Stimulated activated CD4-positive, alpha-beta T cell treated with anti-CD3 and anti-CD28 coated beads, Interleukin-2, amount 100 ng/mL, for 4 hours (primary cell): ENCODE data around the gene CHRNG.
"Not testable (repeated sequence)": the region's sequence is repeated elsewhere in the genome, so short reads cannot be mapped to it uniquely, and the experiment has no call there.

ENCODE experiments used
- DNase-seq: peaks from one replicate; pipeline ENCODE4 v3.0.0-alpha.2; 2020; ENCODE audit warnings: low read depth

The CHRNG gene

DNA sequence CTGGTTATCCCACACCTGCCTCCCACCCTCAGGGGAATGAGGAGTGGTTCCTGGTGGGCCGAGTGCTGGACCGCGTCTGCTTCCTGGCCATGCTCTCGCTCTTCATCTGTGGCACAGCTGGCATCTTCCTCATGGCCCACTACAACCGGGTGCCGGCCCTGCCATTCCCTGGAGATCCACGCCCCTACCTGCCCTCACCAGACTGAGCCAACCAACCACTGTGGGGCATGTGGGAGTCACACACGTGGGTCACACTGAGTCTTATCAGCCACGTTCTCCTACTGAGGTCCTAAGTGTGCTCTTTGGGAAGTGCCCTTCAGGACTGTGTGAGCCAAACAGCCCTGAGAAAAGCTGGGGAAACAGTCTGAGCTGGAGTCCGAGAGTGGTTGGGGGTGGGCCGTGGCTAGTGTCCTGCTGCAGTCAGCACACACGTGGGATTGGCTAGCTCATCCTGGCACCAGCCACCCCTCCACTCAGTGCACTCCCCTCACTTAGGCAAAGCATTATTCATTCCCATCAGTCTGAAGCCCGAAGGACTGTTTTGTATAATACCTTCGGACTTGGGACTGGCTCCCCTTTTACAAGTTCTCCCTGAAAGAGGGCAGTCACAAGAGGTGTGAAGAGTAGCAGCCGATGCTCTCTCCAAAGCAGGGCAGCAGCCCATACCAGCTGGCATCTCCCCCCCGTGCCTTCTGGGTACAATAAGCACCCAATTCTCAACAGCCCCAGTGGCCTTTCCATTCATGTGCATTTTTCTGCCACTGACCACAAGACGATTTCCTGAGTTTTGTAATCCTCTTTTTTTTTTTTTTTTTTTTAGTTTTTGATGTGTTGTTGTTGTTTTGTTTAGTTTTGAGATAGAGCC, 6.3 kb downstream of the CHRNG start:
- DNase-seq, result no peak

DNA sequence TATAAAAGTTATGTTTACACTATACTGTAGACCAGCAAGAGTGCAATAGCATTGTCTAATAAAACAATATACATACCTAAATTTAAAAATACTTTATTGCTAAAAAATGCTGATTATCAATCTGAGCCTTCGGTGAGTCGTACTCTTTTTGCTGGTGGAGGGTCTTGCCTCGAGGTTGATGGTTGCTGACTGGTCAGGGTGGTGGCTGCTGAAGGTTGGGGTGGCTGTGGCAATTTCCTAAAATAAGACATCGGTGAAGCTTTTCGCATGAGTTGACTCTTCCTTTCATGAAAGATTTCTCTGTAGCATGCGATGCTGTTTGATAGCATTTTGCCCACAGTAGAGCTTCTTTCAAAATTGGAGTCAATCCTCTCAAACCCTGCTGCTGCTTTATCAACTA, 8.5 kb downstream of the CHRNG start:
- DNase-seq, result no peak

DNA sequence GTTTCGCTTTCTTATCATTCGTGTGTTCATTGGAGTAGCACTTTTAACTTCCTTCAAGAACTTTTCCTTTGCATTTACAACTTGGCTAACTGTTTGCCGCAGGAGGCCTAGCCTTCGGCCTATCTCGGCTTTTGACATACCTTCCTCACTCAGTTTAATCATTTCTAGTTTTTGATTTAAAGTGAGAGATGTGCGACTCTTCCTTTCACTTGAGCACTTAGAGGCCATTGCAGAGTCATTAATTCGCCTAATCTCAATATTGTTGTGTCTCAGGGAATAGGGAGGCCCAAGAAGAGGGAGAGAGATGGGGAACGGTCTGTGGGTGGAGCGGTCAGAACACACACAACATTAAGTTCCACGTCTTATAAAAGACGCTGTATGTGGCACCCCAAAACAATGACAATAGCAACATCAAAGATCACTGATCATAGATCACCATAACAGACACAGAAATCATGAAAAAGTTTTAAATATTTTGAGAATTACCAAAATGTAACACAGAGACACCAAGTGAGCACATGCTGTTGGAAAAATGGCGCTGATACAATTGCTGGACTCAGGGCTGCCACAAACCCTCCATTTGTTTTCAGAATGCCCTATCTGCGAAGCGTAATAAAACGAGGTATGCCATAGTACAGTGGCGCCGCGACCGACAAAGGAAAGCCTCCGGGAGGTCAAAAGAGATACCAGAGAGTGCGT, 10.3 kb downstream of the CHRNG start:
- DNase-seq, result no peak

DNA sequence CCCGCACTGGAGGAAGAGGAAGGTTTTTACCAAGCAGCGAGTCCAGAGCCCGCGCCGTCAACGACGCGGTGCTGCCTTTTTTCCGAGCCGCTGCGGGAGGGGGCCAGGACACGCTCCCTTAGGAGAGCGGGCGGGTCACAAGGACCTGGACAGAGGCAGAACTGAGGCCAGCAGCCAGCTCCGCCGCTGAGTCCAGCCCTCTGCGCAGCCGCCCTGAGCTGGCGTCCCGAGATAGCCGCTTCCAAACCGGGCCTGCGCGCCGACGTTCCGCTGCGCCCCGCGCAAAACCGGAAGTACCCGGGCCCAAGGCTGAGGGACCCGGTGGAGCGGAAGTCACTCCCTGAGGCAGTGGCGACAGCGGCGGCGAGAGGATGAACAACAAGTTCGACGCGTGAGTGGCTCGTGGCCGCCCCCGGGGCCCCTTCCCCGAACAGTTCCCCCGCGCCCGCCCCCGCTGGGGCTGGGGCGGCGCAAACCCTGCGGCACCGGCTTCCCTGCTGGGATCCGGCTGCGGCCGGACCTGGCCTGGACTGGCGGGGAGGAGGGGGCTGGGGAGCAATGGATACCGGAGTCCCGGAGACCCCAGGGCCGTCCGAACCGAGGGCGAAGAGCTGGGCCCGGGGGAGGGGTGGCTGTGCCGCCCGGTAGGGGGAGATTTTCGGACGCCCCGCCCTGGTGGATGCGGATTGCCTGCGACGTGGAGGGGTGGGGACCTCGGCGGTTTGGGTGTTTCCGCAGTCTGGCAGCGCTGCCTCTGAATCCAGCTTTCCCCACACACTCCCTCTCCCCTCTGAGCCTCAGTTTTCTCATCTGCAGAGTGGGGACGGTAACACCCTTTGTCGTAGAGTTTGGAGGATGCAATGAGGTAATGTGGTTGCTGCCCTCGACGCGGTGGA, 11.1 kb downstream of the CHRNG start, which contains the start of the genes EIF4E2 and TIGD1:
TSS of gene EIF4E2 (plus strand) at position 336 of the 896 bp plus-strand sequence. CDS start at position 372, 36 bp downstream.
TSS of gene TIGD1 (minus strand) at position 204 of the 896 bp plus-strand sequence. CDS start 675 bp downstream, outside the sequence.
- peak; percentile 89 for DNase-seq

DNA sequence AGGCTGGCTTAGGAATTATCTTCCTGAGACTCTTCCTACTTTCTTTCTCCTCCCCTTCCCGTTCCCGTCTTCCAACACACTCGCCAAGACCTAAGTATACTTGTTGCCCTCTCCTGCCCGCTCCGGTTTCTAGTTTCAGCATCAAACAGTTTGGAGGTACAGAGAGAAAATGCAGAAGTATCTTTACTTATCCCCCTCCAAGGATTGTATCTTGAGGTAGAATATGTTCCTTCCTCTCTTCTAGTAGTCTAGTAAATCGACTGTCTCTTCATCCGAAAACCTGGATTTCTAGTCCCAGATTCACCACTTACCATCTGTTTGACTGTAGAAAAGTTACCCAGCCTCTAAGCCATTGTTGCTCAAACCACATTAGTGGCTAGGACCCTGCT, 11.8 kb downstream of the CHRNG start:
- DNase-seq, result no peak

DNA sequence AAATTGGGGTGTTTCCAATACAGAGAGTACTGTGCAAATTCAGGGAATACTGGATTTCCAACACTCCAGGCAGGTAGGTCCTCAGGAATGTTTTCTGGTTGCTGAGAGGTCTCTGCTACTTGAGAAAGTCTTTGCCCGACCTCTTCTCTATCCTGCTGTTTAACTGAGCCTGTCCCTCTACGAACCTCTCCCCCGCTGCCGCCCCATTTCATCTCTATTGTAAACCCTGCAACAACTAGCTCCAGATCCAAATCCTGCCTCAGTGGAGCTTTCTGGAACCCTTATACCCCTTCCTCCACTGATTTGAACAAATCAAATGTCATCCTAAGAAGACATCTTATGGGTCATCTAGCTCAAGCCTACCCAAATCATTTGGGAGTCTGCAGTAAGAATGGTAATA, 12.3 kb downstream of the CHRNG start:
- no peak for DNase-seq

DNA sequence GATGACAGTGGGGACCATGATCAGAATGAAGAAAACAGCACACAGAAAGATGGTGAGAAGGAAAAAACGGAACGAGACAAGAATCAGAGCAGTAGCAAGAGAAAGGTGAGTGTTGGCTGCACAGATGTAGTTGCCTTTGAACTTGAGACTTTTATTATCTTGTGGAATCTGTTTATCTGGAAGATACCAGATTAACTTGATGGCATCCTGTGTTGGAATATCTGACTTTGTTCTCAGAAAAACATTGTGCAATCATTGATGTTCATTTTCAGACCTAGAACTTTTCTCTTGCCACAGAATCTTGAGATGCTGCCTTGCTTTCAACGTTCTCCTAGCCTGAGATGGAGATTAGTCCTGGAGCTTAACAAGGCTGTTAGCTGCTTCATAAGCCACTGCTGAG, 16.9 kb downstream of the CHRNG start:
- DNase-seq, result no peak

DNA sequence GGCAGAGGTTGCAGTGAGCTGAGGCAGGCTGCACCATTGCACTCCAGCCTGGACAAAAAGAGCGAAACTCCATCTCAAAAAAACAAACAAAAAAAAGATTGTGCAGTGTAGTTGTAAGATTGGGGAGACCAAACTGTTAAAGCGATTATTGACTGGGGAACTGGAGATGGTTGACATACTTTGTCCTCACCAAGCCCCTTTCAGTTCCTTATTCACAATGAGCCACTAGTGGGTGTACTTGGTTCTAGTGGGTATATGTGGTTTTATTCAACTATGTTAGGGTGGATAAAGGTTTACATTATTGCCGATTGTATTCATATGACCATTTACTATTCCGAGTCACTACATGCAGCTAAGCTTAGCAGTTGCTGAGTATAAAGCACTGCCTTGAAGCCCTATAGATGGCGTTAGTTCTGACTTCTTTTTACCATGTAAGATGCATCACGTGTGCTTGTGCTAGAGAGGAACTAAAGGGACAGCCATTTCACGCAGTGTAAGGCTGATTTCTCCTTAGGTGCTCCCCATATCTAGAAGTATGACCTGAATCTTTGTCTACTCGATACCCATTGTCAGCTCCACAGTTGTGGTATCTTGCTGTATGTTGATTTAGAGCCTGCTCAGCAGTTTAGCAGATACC, 23.1 kb downstream of the CHRNG start:
- DNase-seq, result no peak

DNA sequence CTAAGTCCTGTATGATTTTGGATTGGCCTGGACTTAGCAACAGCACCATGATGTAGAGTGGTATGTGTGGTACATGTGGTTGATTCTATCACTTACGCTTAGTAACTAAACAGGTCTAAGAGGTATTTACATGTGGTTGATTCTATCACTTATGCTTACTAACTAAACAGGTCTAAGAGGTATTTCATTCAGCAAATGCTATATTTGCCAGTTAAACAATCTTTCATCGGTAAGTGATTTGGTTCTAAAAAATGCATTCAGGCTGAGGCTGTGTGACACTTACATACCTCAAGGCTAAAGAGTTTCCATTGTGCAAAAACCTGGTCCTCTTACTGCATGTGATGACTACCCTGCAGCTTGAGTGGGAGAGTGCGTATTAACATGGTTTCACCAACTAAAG, 24.1 kb downstream of the CHRNG start:
- DNase-seq, result no peak

DNA sequence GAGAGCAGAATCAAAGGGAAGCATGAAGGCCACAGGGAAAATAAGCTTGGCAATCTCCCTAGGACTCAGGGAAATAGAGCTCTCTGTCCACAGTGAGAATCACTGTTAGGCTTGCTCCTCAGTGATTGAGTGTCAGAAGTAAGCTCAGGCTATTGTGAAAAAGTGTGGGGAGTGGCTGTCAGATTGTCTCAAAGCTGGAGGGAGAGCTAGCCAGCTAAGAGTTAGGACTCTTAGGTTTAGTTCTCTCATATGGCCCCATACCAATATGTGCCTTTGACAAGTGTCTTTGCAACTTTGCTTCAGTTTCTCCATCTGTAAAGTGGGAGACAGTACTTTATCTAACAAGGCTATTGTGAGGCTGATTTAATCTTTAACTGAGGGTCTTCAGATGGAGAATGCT, 28.2 kb downstream of the CHRNG start:
- no peak for DNase-seq

DNA sequence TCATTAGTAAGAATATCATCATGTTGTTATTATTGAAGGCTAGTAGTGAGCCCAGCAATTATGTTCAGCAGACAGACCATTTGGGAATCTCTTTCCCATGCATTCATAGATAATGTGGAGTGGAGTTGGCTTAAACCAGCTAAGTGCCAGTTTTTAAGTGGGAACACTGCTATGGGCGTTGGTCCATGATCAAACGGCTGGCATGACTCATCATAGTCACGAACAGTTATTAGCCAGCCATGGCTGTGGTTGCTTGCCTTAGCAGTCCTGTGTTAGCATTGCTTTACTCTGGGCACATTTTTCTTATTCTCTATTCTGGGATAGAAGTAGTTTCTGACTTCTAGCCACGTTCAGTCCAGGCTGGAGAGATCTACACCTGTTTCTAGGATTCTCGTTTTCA, 28.7 kb downstream of the CHRNG start:
- no peak for DNase-seq

DNA sequence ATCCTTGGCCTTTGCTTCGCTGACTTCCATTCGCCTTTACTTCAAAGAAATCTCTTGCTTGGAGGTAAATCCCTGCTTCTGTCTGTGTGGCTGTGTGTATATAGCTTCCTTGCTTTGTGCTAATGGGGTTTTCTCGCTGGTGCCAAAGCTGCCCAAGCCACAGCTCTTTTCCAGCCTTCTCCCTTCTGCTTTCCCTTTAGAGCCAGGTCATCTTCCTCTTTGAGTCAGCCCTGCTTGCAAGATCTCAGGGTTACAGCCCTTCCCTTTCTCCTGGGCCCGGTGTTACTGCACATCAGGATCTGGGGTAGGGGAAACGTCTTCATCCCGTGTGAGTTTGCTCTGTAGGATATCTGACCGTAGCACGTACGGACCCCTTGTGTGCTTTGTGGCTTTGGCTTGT, 30.0 kb downstream of the CHRNG start:
- no peak for DNase-seq

DNA sequence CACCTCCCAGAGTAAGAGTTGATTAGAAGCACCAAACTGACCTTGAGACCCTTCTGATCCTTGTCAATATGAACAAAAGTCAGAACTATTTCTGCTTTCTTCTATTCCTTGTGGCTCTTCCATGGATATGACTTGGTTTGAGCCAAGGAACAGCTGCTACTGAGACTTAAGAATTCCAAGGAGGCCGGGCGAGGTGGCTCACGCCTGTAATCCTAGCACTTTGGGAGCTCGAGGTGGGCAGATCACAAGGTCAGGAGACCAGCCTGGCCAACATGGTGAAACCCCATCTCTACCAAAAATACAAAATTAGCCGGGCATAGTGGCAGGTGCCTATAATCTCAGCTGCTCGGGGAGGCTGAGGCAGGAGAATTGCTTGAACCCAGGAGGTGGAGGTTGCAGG, 31.0 kb downstream of the CHRNG start:
- DNase-seq, result not testable (repeated sequence)

DNA sequence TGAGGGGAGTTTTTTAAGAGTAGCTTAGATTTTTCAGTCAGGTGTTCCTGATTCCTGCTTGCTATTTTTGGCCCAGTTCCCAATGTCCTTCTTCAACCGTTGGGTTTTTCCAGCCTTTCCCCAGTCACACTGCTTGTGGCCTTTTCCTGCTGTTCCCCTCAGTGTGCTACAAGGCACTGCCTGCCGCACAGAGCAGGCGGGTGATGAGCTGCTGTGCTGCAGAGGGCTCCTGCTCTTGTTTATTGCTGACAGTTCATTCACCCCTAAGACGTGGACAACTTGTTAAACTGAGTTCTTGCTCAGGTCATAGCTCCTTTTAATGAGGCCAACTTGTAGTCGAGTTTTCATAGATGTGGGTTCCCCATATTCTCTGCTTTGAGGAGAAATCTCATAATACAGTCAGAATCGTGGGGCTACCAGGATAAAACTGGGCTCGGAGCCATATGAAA, 31.6 kb downstream of the CHRNG start:
- no peak for DNase-seq

DNA sequence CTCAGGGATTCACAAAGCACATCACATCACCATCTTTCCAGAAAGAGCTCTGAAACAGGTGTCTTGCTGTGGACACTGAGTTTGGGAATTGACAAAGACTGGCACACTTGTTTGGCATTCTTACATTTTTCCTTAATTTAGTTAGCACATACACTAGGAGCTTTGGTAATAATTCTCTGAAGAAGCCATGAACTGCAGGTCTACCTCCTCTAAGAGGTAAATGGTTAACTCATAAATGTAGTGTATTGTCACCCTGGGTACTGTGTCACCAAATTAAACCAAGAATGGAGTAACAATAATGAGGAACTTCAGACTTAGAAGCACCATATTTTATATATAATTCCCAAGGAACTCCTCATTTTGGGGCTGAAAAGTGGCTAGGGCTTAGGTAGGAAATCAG, 33.5 kb downstream of the CHRNG start:
- DNase-seq, result no peak

DNA sequence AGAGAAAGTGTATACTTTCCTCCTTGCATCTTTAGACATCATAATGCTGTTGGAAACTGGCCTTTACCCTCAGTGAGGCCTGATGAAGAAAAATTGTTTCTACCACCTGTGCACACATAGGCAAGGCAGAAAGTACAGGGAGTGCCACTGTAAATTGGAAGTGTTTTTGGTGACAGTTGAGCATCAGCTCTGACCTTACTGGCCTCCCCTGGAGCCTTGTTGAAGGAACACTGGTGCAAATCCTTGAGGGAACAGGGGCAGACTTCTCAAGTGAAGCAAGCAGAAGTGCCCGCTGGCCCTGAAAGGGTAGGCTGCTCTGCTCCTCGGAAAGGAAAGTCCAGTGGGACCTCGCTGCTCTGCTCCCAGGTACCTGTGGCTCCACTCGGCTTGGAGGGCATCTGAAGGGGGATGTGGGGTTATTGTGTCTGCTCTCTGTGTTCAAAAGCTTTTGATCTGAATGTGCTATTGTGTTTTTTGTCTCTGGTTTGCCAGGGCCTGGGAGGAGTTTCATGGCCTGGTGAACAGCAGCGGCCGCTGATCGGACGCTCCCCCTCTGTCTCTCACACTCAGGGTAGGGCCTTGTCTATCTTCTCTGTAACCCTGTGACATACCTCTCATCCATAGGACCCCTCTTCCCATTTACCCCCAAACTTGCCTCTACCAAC, 34.4 kb downstream of the CHRNG start:
- DNase-seq, result no peak

DNA sequence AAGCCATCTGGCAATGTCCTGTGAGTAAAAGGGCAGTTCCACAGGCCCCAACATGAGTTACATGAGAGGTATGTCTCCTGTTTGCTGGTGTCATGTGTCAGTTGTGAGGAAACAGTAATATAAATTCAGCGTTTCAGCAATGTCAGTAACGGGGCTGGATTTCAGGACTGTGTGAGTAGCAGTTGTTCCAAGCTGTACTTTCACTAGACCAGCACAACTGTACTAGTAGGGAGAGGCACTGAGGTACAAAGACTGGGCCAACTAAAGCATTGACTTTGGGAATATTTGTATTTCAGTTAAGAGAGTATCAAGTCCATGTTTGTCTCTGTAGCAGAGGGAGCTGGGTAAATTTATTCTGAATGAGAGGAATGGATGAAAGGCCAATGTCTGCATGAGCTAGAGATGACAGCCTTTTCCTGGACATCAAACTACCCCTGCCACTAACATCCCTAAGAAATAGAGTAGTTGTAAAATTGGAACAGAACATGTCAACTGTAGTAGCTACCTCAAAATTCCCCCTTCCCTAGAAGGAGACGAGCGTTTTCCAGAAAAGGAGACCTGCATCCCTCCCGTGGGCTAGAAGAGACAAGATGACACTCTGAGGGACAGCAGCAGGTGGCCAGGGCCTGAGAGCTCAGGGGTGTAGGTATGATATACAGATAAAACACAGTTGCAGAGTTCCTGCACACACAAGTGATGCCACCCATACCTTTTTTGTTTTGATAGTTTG, 35.3 kb downstream of the CHRNG start:
- no peak for DNase-seq

DNA sequence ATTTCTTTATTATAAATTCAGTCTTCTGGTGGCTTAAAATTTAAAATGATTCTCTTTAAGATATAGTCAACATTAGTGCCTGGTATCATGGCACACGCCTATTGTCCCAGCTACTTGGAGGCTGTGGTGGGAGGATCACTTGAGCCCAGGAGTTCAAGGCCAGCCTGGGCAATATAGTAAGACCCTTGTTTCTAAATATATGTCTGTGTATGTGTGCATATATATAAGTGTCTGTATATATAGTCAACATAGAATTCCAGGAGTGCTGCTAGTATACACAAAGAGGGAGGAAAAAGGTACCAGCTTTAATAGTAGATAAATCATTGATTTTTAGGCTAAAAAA, 35.9 kb downstream of the CHRNG start:
- DNase-seq, result no peak

DNA sequence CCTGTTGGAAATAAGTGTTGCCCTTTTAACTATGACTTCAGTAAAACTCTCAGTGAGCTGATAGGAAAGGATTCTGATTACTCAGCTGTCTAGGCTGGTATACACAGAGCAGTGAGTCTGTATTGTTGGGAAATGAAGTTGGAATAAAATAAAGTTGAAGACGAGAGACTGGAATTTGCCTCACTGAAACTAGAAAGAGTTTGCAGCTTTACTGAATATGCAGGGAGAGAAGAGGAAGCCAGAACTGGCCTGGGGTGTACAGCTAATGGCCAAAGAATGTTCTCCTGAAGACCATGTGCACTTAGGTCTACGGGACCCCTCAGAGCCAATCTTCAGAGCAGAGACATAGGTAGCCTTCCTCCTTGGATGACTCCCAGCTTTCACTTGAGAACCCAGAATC, 37.5 kb downstream of the CHRNG start:
- DNase-seq, result no peak

DNA sequence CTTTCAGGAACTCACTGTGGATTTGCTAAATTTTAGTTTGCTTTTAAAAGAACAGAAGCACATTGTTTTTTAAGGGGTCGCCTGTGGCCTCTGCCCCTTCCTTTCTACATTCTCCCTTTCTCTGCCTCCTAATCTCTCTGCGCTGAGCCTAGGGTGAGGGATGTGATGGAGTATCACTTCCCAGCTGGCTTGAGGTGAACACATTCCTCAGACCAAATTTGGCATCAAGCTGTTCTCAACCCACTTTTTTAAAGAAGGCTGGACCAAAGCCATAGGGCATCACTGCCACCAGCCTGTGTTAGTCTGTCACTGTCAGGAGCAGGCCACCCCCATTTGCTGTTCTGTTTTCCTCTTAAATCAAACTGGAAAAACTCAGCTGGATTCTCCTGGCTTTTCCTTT, 38.3 kb downstream of the CHRNG start:
- DNase-seq, result no peak

DNA sequence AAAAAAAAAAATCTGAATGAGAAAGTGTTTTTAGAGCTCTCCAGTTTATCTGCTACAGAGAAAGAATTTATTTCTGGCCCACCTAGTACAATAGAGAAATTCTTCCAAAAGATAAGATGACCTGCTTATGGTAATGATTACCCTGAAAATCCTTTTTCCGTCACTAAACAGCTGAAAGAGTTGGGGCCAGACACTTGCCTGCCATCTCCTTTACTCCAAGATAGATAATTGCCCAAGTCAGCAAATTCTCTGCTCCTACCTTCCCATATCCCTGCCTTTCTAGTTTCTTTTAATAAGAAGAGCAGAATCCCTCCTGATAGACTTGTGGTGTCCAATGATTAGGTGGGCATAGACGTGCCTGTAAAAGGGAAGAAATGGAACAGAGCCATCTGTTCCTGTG, 39.1 kb downstream of the CHRNG start:
- no peak for DNase-seq
